HCT116 (cell line): ENCODE data around the gene CADPS2. TPM values are rescaled to one million over a fixed set of nuclear protein-coding genes. Genes with fewer than 3 reads are reported as not detected.
"Not testable (repeated sequence)": the region's sequence is repeated elsewhere in the genome, so short reads cannot be mapped to it uniquely, and the experiment has no call there.

Experiments
- ATAC-seq: fragments of 200-7000 bp; cut with Tn5 transposase; 2 replicates; pipeline ENCODE4 v1.9.1; 2020; ENCODE audit warnings: mild to moderate bottlenecking, moderate library complexity
- BruUV-seq: library from RNA; stranded (reverse); fragments of 400-500 nt; replicated peaks from 2 replicates; lab custom pipeline; 2021; lab: Mats Ljungman, UMichigan
- CTCF ChIA-PET: fragments of 300-600 bp; sonication (Branson Sonifier 250); formaldehyde crosslinking; loops from one replicate; lab custom pipeline; 2021; ENCODE audit warnings: antibody characterized with exemption; lab: Charles Lee
- POLR2A ChIA-PET: fragments of 300-600, 350-600 bp; sonication (Branson Sonifier 250); formaldehyde crosslinking; loops from one replicate; lab custom pipeline; 2021; ENCODE audit warnings: antibody characterized with exemption; lab: Charles Lee
- RAD21 ChIA-PET, 2 experiments: fragments of 300-600 bp; sonication (Branson Sonifier 250); formaldehyde crosslinking; loops; one replicate each; lab custom pipeline; 2023; ENCODE audit warnings: low total read pairs in 2 of 2; ENCODE audit not compliant: uncharacterized antibody in 2 of 2, unreplicated experiment in 2 of 2, low non-redundant PET in 1 of 2; lab: Charles Lee
- DNase-seq: peaks from one replicate; pipeline ENCODE4 v3.0.0-alpha.2; 2010; ENCODE audit warnings: low read depth, low spot score
- H2AFZ ChIP-seq: fragments of 200-600 bp; shearing (Covaris generic), sonication (generic); 2 replicates; pipeline ENCODE4 v1.6.1; 2017; ENCODE audit warnings: low read depth, mixed run types, mixed read lengths, antibody characterized with exemption, low read length; ENCODE audit not compliant: poor library complexity, severe bottlenecking
- H3K27ac ChIP-seq: 2 replicates; pipeline ENCODE4 v1.5.1; 2012; ENCODE audit warnings: low read depth, low read length
- H3K27me3 ChIP-seq: fragments of 200-600 bp; sonication (generic); 2 replicates; pipeline ENCODE4 v1.6.1; 2016; ENCODE audit warnings: mixed run types, low read length, mixed read lengths; ENCODE audit not compliant: insufficient read depth
- H3K36me3 ChIP-seq, 2 experiments: fragments of 200-500 bp in 1 of 2; fragments of 200-600 bp in 1 of 2; sonication (Bioruptor generic) in 1 of 2; sonication (generic) in 1 of 2; 2 replicates each; pipeline versions ENCODE4 v1.5.1 to v1.6.1; 2014 to 2016; ENCODE audit warnings: low read length in 2 of 2, inconsistent platforms in 1 of 2, mixed read lengths in 1 of 2, mixed run types in 1 of 2; ENCODE audit not compliant: insufficient read depth in 2 of 2, control insufficient read depth in 1 of 2
- H3K4me1 ChIP-seq, 2 experiments: fragments of 200-600 bp in 1 of 2; sonication (generic) in 1 of 2; 2 replicates each; pipeline versions ENCODE4 v1.5.1 to v1.6.1; 2012 to 2017; ENCODE audit warnings: low read length in 2 of 2, inconsistent platforms in 1 of 2, mild to moderate bottlenecking in 1 of 2, mixed read lengths in 1 of 2, mixed run types in 1 of 2, moderate library complexity in 1 of 2; ENCODE audit not compliant: insufficient read depth in 2 of 2, control insufficient read depth in 1 of 2
- H3K4me2 ChIP-seq: fragments of 200-600 bp; sonication (generic); 2 replicates; pipeline ENCODE4 v1.6.1; 2017; ENCODE audit warnings: mixed run types, low read length, mixed read lengths
- H3K4me3 ChIP-seq, 2 experiments: fragments of 200-600 bp in 1 of 2; sonication (generic) in 1 of 2; replicated peaks in 1 of 2; 2 replicates each; pipeline ENCODE4 v1.5.1; 2011 to 2016; ENCODE audit warnings: low read length in 2 of 2, control low read depth in 1 of 2, low read depth in 1 of 2, mild to moderate bottlenecking in 1 of 2, mixed read lengths in 1 of 2, mixed run types in 1 of 2
- H3K79me2 ChIP-seq: fragments of 200-600 bp; sonication (generic); 2 replicates; pipeline ENCODE4 v1.6.1; 2017; ENCODE audit warnings: mild to moderate bottlenecking, mixed run types, low read length, moderate library complexity, mixed read lengths; ENCODE audit not compliant: insufficient read depth
- H3K9ac ChIP-seq: fragments of 200-600 bp; sonication (generic); 2 replicates; pipeline ENCODE4 v1.6.1; 2016; ENCODE audit warnings: low read length, mixed read lengths
- H3K9me2 ChIP-seq: fragments of 200-600 bp; sonication (generic), shearing (Covaris generic); 2 replicates; pipeline ENCODE4 v1.6.1; 2017; ENCODE audit warnings: mixed run types, mild to moderate bottlenecking, moderate library complexity; ENCODE audit not compliant: insufficient read depth
- H3K9me3 ChIP-seq, 2 experiments: fragments of 200-500 bp in 1 of 2; fragments of 200-600 bp in 1 of 2; sonication (Bioruptor generic) in 1 of 2; sonication (generic) in 1 of 2; 2 replicates each; pipeline ENCODE4 v1.6.1; 2014 to 2017; ENCODE audit warnings: low read length in 2 of 2, mixed read lengths in 2 of 2, inconsistent platforms in 1 of 2, low read depth in 1 of 2, mild to moderate bottlenecking in 1 of 2, mixed run types in 1 of 2, moderate library complexity in 1 of 2; ENCODE audit not compliant: control insufficient read depth in 1 of 2, insufficient read depth in 1 of 2
- H4K20me1 ChIP-seq: fragments of 200-600 bp; sonication (generic), shearing (Covaris generic); 2 replicates; pipeline ENCODE4 v1.6.1; 2017; ENCODE audit warnings: mixed run types, mild to moderate bottlenecking, moderate library complexity; ENCODE audit not compliant: insufficient read depth
- ATF3 ChIP-seq: IDR thresholded peaks from 2 replicates; pipeline ENCODE4 v1.6.1; 2012
- CBX3 ChIP-seq: IDR thresholded peaks from 2 replicates; pipeline ENCODE4 v1.6.1; 2012; ENCODE audit warnings: low read depth
- EGR1 ChIP-seq: IDR thresholded peaks from 2 replicates; pipeline ENCODE4 v1.6.1; 2012; ENCODE audit warnings: low read depth
- ELF1 ChIP-seq: IDR thresholded peaks from 2 replicates; pipeline ENCODE4 v1.6.1; 2012; ENCODE audit warnings: low read depth, borderline replicate concordance
- EZH2 ChIP-seq: fragments of 200-600 bp; sonication (generic); IDR thresholded peaks from 2 replicates; pipeline ENCODE4 v1.6.1; 2017; ENCODE audit warnings: antibody characterized with exemption, mixed run types
- EZH2phosphoT487 ChIP-seq: fragments of 200-600 bp; IDR thresholded peaks from 2 replicates; pipeline ENCODE4 v1.6.1; 2018; ENCODE audit warnings: antibody characterized with exemption, borderline replicate concordance
- FOSL1 ChIP-seq: IDR thresholded peaks from 2 replicates; pipeline ENCODE4 v1.6.1; 2012; ENCODE audit warnings: low read depth
- MAX ChIP-seq: IDR thresholded peaks from 2 replicates; pipeline ENCODE4 v1.6.1; 2012
- POLR2A ChIP-seq: IDR thresholded peaks from 2 replicates; pipeline ENCODE4 v1.7.0; 2011; ENCODE audit warnings: borderline replicate concordance; ENCODE audit not compliant: insufficient read depth, insufficient read length; ENCODE audit errors: extremely low read depth
- POLR2AphosphoS5 ChIP-seq: IDR thresholded peaks from 2 replicates; pipeline ENCODE4 v1.6.1; 2011; ENCODE audit warnings: mild to moderate bottlenecking, low read depth, low read length, moderate library complexity
- REST ChIP-seq: IDR thresholded peaks from 2 replicates; pipeline ENCODE4 v1.6.1; 2012; ENCODE audit warnings: low read depth
- SIN3A ChIP-seq: IDR thresholded peaks from 2 replicates; pipeline ENCODE4 v1.6.1; 2012; ENCODE audit warnings: low read depth
- SP1 ChIP-seq: IDR thresholded peaks from 2 replicates; pipeline ENCODE4 v1.6.1; 2012; ENCODE audit warnings: low read depth
- YY1 ChIP-seq: IDR thresholded peaks from 2 replicates; pipeline ENCODE4 v1.6.1; 2011; ENCODE audit warnings: low read length, low read depth, moderate library complexity, mild to moderate bottlenecking; ENCODE audit not compliant: insufficient replicate concordance; ENCODE audit errors: extremely low read depth
- ZBTB33 ChIP-seq: IDR thresholded peaks from 2 replicates; pipeline ENCODE4 v1.6.1; 2011; ENCODE audit warnings: mild to moderate bottlenecking, low read length, moderate library complexity; ENCODE audit not compliant: insufficient replicate concordance; ENCODE audit errors: extremely low read depth
- ZFX ChIP-seq: fragments of 450-650 bp; IDR thresholded peaks from 2 replicates; pipeline ENCODE4 v1.6.1; 2017
- ZNF274 ChIP-seq: fragments of 200-500 bp; sonication (Bioruptor generic); IDR thresholded peaks from 2 replicates; pipeline ENCODE4 v1.6.1; 2014; ENCODE audit warnings: mild to moderate bottlenecking, low read depth, low read length, inconsistent platforms
- intact Hi-C: fragments of 100-400 bp; cut with micrococcal nuclease; formaldehyde crosslinking; loops from 2 replicates; pipeline ENCODE4 v1.10.0; 2022
- total RNA-seq: library from RNA; stranded (reverse); gene quantifications from one replicate; pipeline ENCODE4 v1.2.1, GENCODE V29; 2021; ENCODE audit not compliant: unreplicated experiment

CADPS2 gene
- total RNA-seq, 1 experiment from 2014 or later, result 7.5 TPM

GRCh38 chr7:122635481-122635880 is 250.8 kb downstream of the CADPS2 start:
- CTCF ChIA-PET, H3K9ac ChIP-seq, DNase-seq, H3K4me3 ChIP-seq, H3K9me2 ChIP-seq, H3K79me2 ChIP-seq, H3K27me3 ChIP-seq, H3K4me2 ChIP-seq, RAD21 ChIA-PET, H3K9me3 ChIP-seq, ATAC-seq, H2AFZ ChIP-seq, intact Hi-C loops, H3K27ac ChIP-seq, H3K36me3 ChIP-seq, POLR2A ChIA-PET, H4K20me1 ChIP-seq, H3K4me1 ChIP-seq, BruUV-seq: not testable (repeated sequence)

GRCh38 chr7:122633472-122633871 is 252.8 kb downstream of the CADPS2 start:
- Histone ChIP-seq H3K4me1 (no peaks in the 10 kb centered on the region), H3K36me3 (no peaks in the 10 kb centered on the region), H3K9ac (no peak overlapping the region), H3K4me2 (no peak overlapping the region), H3K4me3 (no peak overlapping the region), H2AFZ (no peak overlapping the region), H3K27ac (no peak overlapping the region), H3K27me3 (no peaks in the 10 kb centered on the region), H3K79me2 (no peaks in the 10 kb centered on the region), H4K20me1 (no peaks in the 10 kb centered on the region), H3K9me2 (no peaks in the 10 kb centered on the region), H3K9me3 (no peaks in the 10 kb centered on the region)
- RAD21 ChIA-PET, result no interaction called here
- CTCF ChIA-PET, result no interaction called here
- POLR2A ChIA-PET, result no interaction called here
- ATAC-seq (no peak), DNase-seq (no peak)
- no peak for TF ChIP-seq SP1
- TF ChIP-seq REST, result no peak
- TF ChIP-seq ATF3, result no peak
- TF ChIP-seq POLR2AphosphoS5, result no peak
- no peak for TF ChIP-seq MAX
- no peak for TF ChIP-seq ZBTB33
- no peak for TF ChIP-seq EGR1
- TF ChIP-seq CBX3, result no peak
- no peak for TF ChIP-seq SIN3A
- TF ChIP-seq ELF1, result no peak
- no peak for TF ChIP-seq ZNF274
- TF ChIP-seq POLR2A, result no peak
- no peak for TF ChIP-seq YY1
- no peak for TF ChIP-seq ZFX
- no peak for TF ChIP-seq EZH2
- no peak for TF ChIP-seq EZH2phosphoT487
- TF ChIP-seq FOSL1, result no peak
- intact Hi-C loops, result no loop called here
- no TSS peak for BruUV-seq
